Mesenchymal stem cell (in vitro differentiated cells and primary cell): ENCODE results near the gene TSPAN14.
A peak's percentile ranks its signal among the peaks of the same experiment; 100 is the strongest.

Source experiments
- DNase-seq: peaks from one replicate; pipeline ENCODE4 v3.0.0-alpha.2; 2013
- H2AFZ ChIP-seq: one replicate; pipeline ENCODE4 v1.6.1; 2013; ENCODE audit warnings: low read depth, mild to moderate bottlenecking, control low read depth, inconsistent platforms, low read length, moderate library complexity
- H2AK5ac ChIP-seq: 2 replicates; pipeline ENCODE4 v1.6.1; 2013; ENCODE audit warnings: low read length, moderate library complexity, mild to moderate bottlenecking, inconsistent platforms; ENCODE audit not compliant: severe bottlenecking
- H2BK120ac ChIP-seq: one replicate; pipeline ENCODE4 v1.6.1; 2013; ENCODE audit warnings: low read depth, mild to moderate bottlenecking, inconsistent platforms, low read length, moderate library complexity
- H2BK12ac ChIP-seq, 2 experiments: one replicate each; pipeline ENCODE4 v1.6.1; 2013; ENCODE audit warnings: inconsistent platforms in 2 of 2, low read length in 2 of 2, mild to moderate bottlenecking in 2 of 2, moderate library complexity in 2 of 2, control low read depth in 1 of 2
- H2BK15ac ChIP-seq: one replicate; pipeline ENCODE4 v1.6.1; 2013; ENCODE audit warnings: mild to moderate bottlenecking, low read depth, inconsistent platforms; ENCODE audit not compliant: poor library complexity, severe bottlenecking
- H2BK5ac ChIP-seq: 2 replicates; pipeline ENCODE4 v1.6.1; 2013; ENCODE audit warnings: low read depth, mild to moderate bottlenecking, low read length, control low read depth, inconsistent platforms; ENCODE audit not compliant: poor library complexity, severe bottlenecking
- H3K14ac ChIP-seq, 2 experiments: one replicate each; pipeline ENCODE4 v1.6.1; 2013; ENCODE audit warnings: inconsistent platforms in 2 of 2, low read length in 2 of 2, control low read depth in 1 of 2, mild to moderate bottlenecking in 1 of 2, moderate library complexity in 1 of 2
- H3K18ac ChIP-seq, 2 experiments: one replicate each; pipeline ENCODE4 v1.6.1; 2013; ENCODE audit warnings: inconsistent platforms in 2 of 2, low read length in 2 of 2, control low read depth in 1 of 2, low read depth in 1 of 2, mild to moderate bottlenecking in 1 of 2
- H3K23ac ChIP-seq, 2 experiments: one replicate each; pipeline ENCODE4 v1.6.1; 2013; ENCODE audit warnings: inconsistent platforms in 2 of 2, low read length in 2 of 2, mild to moderate bottlenecking in 2 of 2, moderate library complexity in 2 of 2, control low read depth in 1 of 2
- H3K27ac ChIP-seq: 2 replicates; pipeline ENCODE4 v1.5.1; 2013; ENCODE audit warnings: mild to moderate bottlenecking, moderate library complexity, low read length, control low read depth, inconsistent platforms; ENCODE audit not compliant: poor library complexity, severe bottlenecking
- H3K27me3 ChIP-seq, 2 experiments: 2 replicates each; pipeline versions ENCODE4 v1.6.1 to v1.7.0; 2013; ENCODE audit warnings: low read length in 2 of 2, mild to moderate bottlenecking in 2 of 2, moderate library complexity in 2 of 2, control low read depth in 1 of 2, inconsistent platforms in 1 of 2; ENCODE audit not compliant: control insufficient read depth in 1 of 2, insufficient read depth in 1 of 2
- H3K36me3 ChIP-seq, 2 experiments: 2 replicates each; pipeline versions ENCODE4 v1.6.1 to v1.7.0; 2013; ENCODE audit warnings: low read length in 2 of 2, control low read depth in 1 of 2, inconsistent platforms in 1 of 2, low read depth in 1 of 2, mild to moderate bottlenecking in 1 of 2; ENCODE audit not compliant: insufficient read depth in 2 of 2, control insufficient read depth in 1 of 2
- H3K4ac ChIP-seq, 2 experiments: one replicate each; pipeline ENCODE4 v1.6.1; 2013; ENCODE audit warnings: inconsistent platforms in 2 of 2, low read length in 2 of 2, mild to moderate bottlenecking in 2 of 2, moderate library complexity in 2 of 2, control low read depth in 1 of 2, low read depth in 1 of 2
- H3K4me1 ChIP-seq: 2 replicates; pipeline ENCODE4 v1.6.1; 2013; ENCODE audit warnings: low read depth, low read length, control low read depth; ENCODE audit not compliant: control insufficient read depth, insufficient read depth
- H3K4me2 ChIP-seq: 2 replicates; pipeline ENCODE4 v1.6.1; 2013; ENCODE audit warnings: low read length, mild to moderate bottlenecking, inconsistent platforms; ENCODE audit not compliant: poor library complexity, severe bottlenecking
- H3K4me3 ChIP-seq, 2 experiments: 2 replicates each; pipeline versions ENCODE4 v1.5.1 to v1.7.0; 2013; ENCODE audit warnings: low read length in 2 of 2, mild to moderate bottlenecking in 2 of 2, control low read depth in 1 of 2, low read depth in 1 of 2; ENCODE audit not compliant: insufficient read depth in 1 of 2
- H3K79me1 ChIP-seq: replicated peaks from 2 replicates; pipeline ENCODE4 v1.6.1; 2013; ENCODE audit warnings: mild to moderate bottlenecking, control low read depth, low read length, inconsistent platforms; ENCODE audit not compliant: poor library complexity, severe bottlenecking
- H3K9ac ChIP-seq: 2 replicates; pipeline ENCODE4 v1.7.0; 2013; ENCODE audit warnings: mild to moderate bottlenecking, low read length, moderate library complexity
- H3K9me3 ChIP-seq: 2 replicates; pipeline ENCODE4 v1.7.0; 2013; ENCODE audit warnings: mild to moderate bottlenecking, low read length; ENCODE audit not compliant: control insufficient read depth
- H4K8ac ChIP-seq: one replicate; pipeline ENCODE4 v1.6.1; 2013; ENCODE audit warnings: inconsistent platforms, mild to moderate bottlenecking, low read length, moderate library complexity
- H4K91ac ChIP-seq: one replicate; pipeline ENCODE4 v1.6.1; 2013; ENCODE audit warnings: mild to moderate bottlenecking, low read length, inconsistent platforms
- WGBS: methylation state at CpG from one replicate; pipeline ENCODE4 v1.1.7; 2013; ENCODE audit warnings: mixed read lengths; 5-methylcytosine and 5-hydroxymethylcytosine counted together

The TSPAN14 gene

GRCh38 chr10:80537086-80537735, 83.1 kb downstream of the TSPAN14 start:
- H2BK12ac ChIP-seq, result no peak overlapping the region
- H3K79me1 ChIP-seq, result no peaks in the 10 kb centered on the region
- H3K27me3 ChIP-seq, result peaks cover 8 to 20% of the 10 kb centered on the region in 2 experiments
- H2BK5ac ChIP-seq, result no peak overlapping the region
- 82% methylated on average over 6 of the region's 8 CpGs for WGBS
- H3K4me3 ChIP-seq, result no peak overlapping the region
- H4K8ac ChIP-seq, result no peak overlapping the region
- no peak for DNase-seq
- no peaks in the 10 kb centered on the region for H3K36me3 ChIP-seq
- no peak overlapping the region for H2AFZ ChIP-seq
- no peak overlapping the region for H3K14ac ChIP-seq
- no peak overlapping the region for H4K91ac ChIP-seq
- H2BK15ac ChIP-seq, result no peak overlapping the region
- H3K4me1 ChIP-seq, result peaks cover 5% of the 10 kb centered on the region
- no peak overlapping the region for H3K23ac ChIP-seq
- no peak overlapping the region for H3K18ac ChIP-seq
- H3K9ac ChIP-seq, result no peak overlapping the region
- H3K27ac ChIP-seq, result no peak overlapping the region
- no peak overlapping the region for H2BK120ac ChIP-seq
- no peaks in the 10 kb centered on the region for H3K9me3 ChIP-seq
- no peak overlapping the region for H3K4ac ChIP-seq
- no peak overlapping the region for H2AK5ac ChIP-seq
- H3K4me2 ChIP-seq, result no peak overlapping the region

- Histone ChIP-seq H3K4me1 (peaks cover 5% of the 10 kb centered on the region), H2BK15ac (no peak within 1 kb of the TSS), H2BK12ac (no peak within 1 kb of the TSS), H3K18ac (no peak within 1 kb of the TSS), H3K36me3 (no peaks in the 10 kb centered on the region), H3K27me3 (peaks cover 8 to 25% of the 10 kb centered on the region in 2 experiments), H2AFZ (no peak within 1 kb of the TSS), H2BK120ac (no peak within 1 kb of the TSS), H3K14ac (peak within 1 kb of the TSS in 1 of 2 experiments; percentile 63), H3K4me3 (no peak within 1 kb of the TSS), H2BK5ac (no peak within 1 kb of the TSS), H4K91ac (no peak within 1 kb of the TSS), H3K4ac (no peak within 1 kb of the TSS), H3K4me2 (no peak within 1 kb of the TSS), H3K23ac (no peak within 1 kb of the TSS), H3K27ac (no peak within 1 kb of the TSS), H3K9ac (no peak within 1 kb of the TSS), H3K9me3 (no peaks in the 10 kb centered on the region), H3K79me1 (no peaks in the 10 kb centered on the region), H2AK5ac (no peak within 1 kb of the TSS), H4K8ac (no peak within 1 kb of the TSS)
- WGBS, result 90% methylated on average over 19 of the region's 19 CpGs
- DNase-seq, result no peak
Observed at GRCh38 chr10:80537736-80538480, 83.8 kb downstream of the TSPAN14 start, which contains the start of gene SH2D4B. TSS of gene SH2D4B (plus strand) at chr10:80537902. CDS start at chr10:80538332, 430 bp downstream.

- no peak overlapping the region for H2BK15ac ChIP-seq
- H3K4me1 ChIP-seq, result peaks cover 5% of the 10 kb centered on the region
- no peak overlapping the region for H2BK5ac ChIP-seq
- no peak overlapping the region for H3K14ac ChIP-seq
- H2BK12ac ChIP-seq, result no peak overlapping the region
- no peak overlapping the region for H2AK5ac ChIP-seq
- H3K4ac ChIP-seq, result no peak overlapping the region
- H3K18ac ChIP-seq, result no peak overlapping the region
- H3K9ac ChIP-seq, result no peak overlapping the region
- no peak overlapping the region for H3K23ac ChIP-seq
- H2AFZ ChIP-seq, result no peak overlapping the region
- 94% methylated on average over 16 of the region's 16 CpGs for WGBS
- H2BK120ac ChIP-seq, result no peak overlapping the region
- H3K4me3 ChIP-seq, result no peak overlapping the region
- no peak overlapping the region for H4K8ac ChIP-seq
- H4K91ac ChIP-seq, result no peak overlapping the region
- H3K27ac ChIP-seq, result no peak overlapping the region
- no peaks in the 10 kb centered on the region for H3K9me3 ChIP-seq
- no peak for DNase-seq
- no peaks in the 10 kb centered on the region for H3K79me1 ChIP-seq
- H3K4me2 ChIP-seq, result no peak overlapping the region
- H3K27me3 ChIP-seq, result peaks cover 8 to 25% of the 10 kb centered on the region in 2 experiments
- no peaks in the 10 kb centered on the region for H3K36me3 ChIP-seq
Observed at GRCh38 chr10:80538481-80539185, 84.5 kb downstream of the TSPAN14 start.
